ENCODE results near the gene DCPS.

GRCh38 chr11:126339863-126340434 is 36.1 kb downstream of the DCPS start:
- TF ChIP-seq CTCF (IDR thresholded peaks at IDR 0.05; ENCODE audit: insufficient read depth, low read depth, low read length) (no peak), EZH2 (IDR thresholded peaks at IDR 0.05; ENCODE audit: insufficient read depth, low read length) (no peak)

Data from astrocyte (in vitro differentiated cells and primary cell).